H1 (cell line): Measurements from ENCODE around the gene MTCL3.

Source experiments
- CTCF ChIA-PET: fragments of 300-600 bp; sonication (Branson Sonifier 250); formaldehyde crosslinking; loops from one replicate; lab custom pipeline; 2021; ENCODE audit not compliant: partially characterized antibody; lab: Charles Lee
- POLR2A ChIA-PET: fragments of 300-600 bp; sonication (Branson Sonifier 250); formaldehyde crosslinking; loops from one replicate; lab custom pipeline; 2021; ENCODE audit warnings: inconsistent platforms; ENCODE audit not compliant: partially characterized antibody; lab: Charles Lee
- DNase-seq, 2 experiments: peaks; one replicate each; pipeline versions ENCODE4 v3.0.0 to v3.0.0-alpha.2; 2010 to 2022; ENCODE audit warnings: low spot score in 2 of 2, low read depth in 1 of 2, mixed read lengths in 1 of 2
- FAIRE-seq: peaks from 2 replicates; lab custom pipeline; 2011; peaks lifted over from hg19 to GRCh38; lab: Jason Lieb, UNC
- H2AFZ ChIP-seq: 2 replicates; pipeline ENCODE4 v1.8.1; 2012; ENCODE audit warnings: low read length, inconsistent platforms
- H2AK5ac ChIP-seq: 2 replicates; pipeline ENCODE4 v1.6.1; 2013; ENCODE audit warnings: low read depth, low read length
- H2BK120ac ChIP-seq: replicated peaks from 2 replicates; pipeline ENCODE3; 2013; ENCODE audit warnings: low read depth, low read length, inconsistent platforms
- H2BK12ac ChIP-seq: 2 replicates; pipeline ENCODE4 v1.6.1; 2013; ENCODE audit warnings: low read depth, low read length
- H2BK15ac ChIP-seq: 2 replicates; pipeline ENCODE4 v1.6.1; 2013; ENCODE audit warnings: low read length
- H2BK20ac ChIP-seq: 2 replicates; pipeline ENCODE4 v1.6.1; 2013; ENCODE audit warnings: low read length
- H2BK5ac ChIP-seq: 2 replicates; pipeline ENCODE4 v1.6.1; 2013; ENCODE audit warnings: low read depth, low read length
- H3K14ac ChIP-seq: 2 replicates; pipeline ENCODE4 v1.6.1; 2013; ENCODE audit warnings: inconsistent platforms; ENCODE audit not compliant: insufficient read length
- H3K18ac ChIP-seq: 2 replicates; pipeline ENCODE4 v1.6.1; 2013; ENCODE audit warnings: low read length; ENCODE audit errors: extremely low read depth
- H3K23ac ChIP-seq: 2 replicates; pipeline ENCODE4 v1.6.1; 2013; ENCODE audit warnings: inconsistent platforms; ENCODE audit not compliant: insufficient read length
- H3K23me2 ChIP-seq: 2 replicates; pipeline ENCODE4 v1.6.1; 2013; ENCODE audit warnings: low read depth, low read length
- H3K27ac ChIP-seq: 2 replicates; pipeline ENCODE4 v1.6.1; 2011; ENCODE audit warnings: low read depth, low read length, inconsistent platforms
- H3K27me3 ChIP-seq, 4 experiments: replicated peaks in 1 of 4; 1 replicate in 1 of 4; 2 replicates in 3 of 4; pipeline versions ENCODE4 v1.6.1 to v1.8.1; 2011 to 2013; ENCODE audit warnings: low read length in 3 of 4, mild to moderate bottlenecking in 3 of 4, inconsistent platforms in 2 of 4, mixed read lengths in 2 of 4, moderate library complexity in 1 of 4; ENCODE audit not compliant: control insufficient read depth in 3 of 4, insufficient read depth in 3 of 4; ENCODE audit errors: extremely low read depth in 1 of 4
- H3K36me3 ChIP-seq, 4 experiments: 2 replicates each; pipeline versions ENCODE4 v1.6.1 to v1.8.1; 2011 to 2013; ENCODE audit warnings: mild to moderate bottlenecking in 4 of 4, low read length in 3 of 4, moderate library complexity in 2 of 4, control low read depth in 1 of 4, inconsistent platforms in 1 of 4; ENCODE audit not compliant: insufficient read depth in 4 of 4, control insufficient read depth in 2 of 4
- H3K4ac ChIP-seq: replicated peaks from 2 replicates; pipeline ENCODE3; 2013; ENCODE audit warnings: low read length, low read depth, mixed read lengths, inconsistent platforms; ENCODE audit not compliant: insufficient read length
- H3K4me1 ChIP-seq, 4 experiments: replicated peaks in 1 of 4; 1 replicate in 1 of 4; 2 replicates in 3 of 4; pipeline versions ENCODE4 v1.6.1 to v1.8.1; 2011 to 2013; ENCODE audit warnings: low read length in 3 of 4, inconsistent platforms in 2 of 4, mixed read lengths in 1 of 4; ENCODE audit not compliant: insufficient read depth in 4 of 4, control insufficient read depth in 3 of 4
- H3K4me2 ChIP-seq, 2 experiments: 2 replicates each; pipeline versions ENCODE4 v1.6.1 to v1.8.1; 2011 to 2013; ENCODE audit warnings: low read depth in 2 of 2, low read length in 2 of 2, control low read depth in 1 of 2, inconsistent platforms in 1 of 2, mild to moderate bottlenecking in 1 of 2; ENCODE audit not compliant: insufficient read depth in 1 of 2
- H3K4me3 ChIP-seq, 4 experiments: fragments of 200-600, 300-600 bp in 1 of 4; sonication (generic), shearing (Covaris generic), sonication (Bioruptor Twin) in 1 of 4; 2 replicates each; pipeline versions ENCODE4 v1.5.1 to v1.8.1; 2011 to 2016; ENCODE audit warnings: low read length in 4 of 4, low read depth in 3 of 4, control low read depth in 2 of 4, inconsistent platforms in 2 of 4, mild to moderate bottlenecking in 2 of 4, mixed read lengths in 1 of 4, moderate library complexity in 1 of 4; ENCODE audit not compliant: insufficient read depth in 2 of 4; ENCODE audit errors: extremely low read depth in 1 of 4
- H3K56ac ChIP-seq: replicated peaks from 2 replicates; pipeline ENCODE3; 2013; ENCODE audit warnings: low read depth, mild to moderate bottlenecking, mixed read lengths, low read length, inconsistent platforms; ENCODE audit not compliant: insufficient read length
- H3K79me1 ChIP-seq: 2 replicates; pipeline ENCODE4 v1.6.1; 2013; ENCODE audit warnings: low read depth, low read length, control low read depth
- H3K79me2 ChIP-seq, 2 experiments: 2 replicates each; pipeline versions ENCODE4 v1.6.1 to v1.8.1; 2012 to 2013; ENCODE audit warnings: low read length in 2 of 2, mild to moderate bottlenecking in 2 of 2, inconsistent platforms in 1 of 2; ENCODE audit not compliant: insufficient read depth in 2 of 2, control insufficient read depth in 1 of 2
- H3K9ac ChIP-seq, 4 experiments: replicated peaks in 1 of 4; 1 replicate in 1 of 4; 2 replicates in 3 of 4; pipeline versions ENCODE4 v1.6.1 to v1.8.1; 2011 to 2013; ENCODE audit warnings: low read depth in 3 of 4, low read length in 3 of 4, control low read depth in 2 of 4, mild to moderate bottlenecking in 2 of 4, moderate library complexity in 2 of 4, inconsistent platforms in 1 of 4; ENCODE audit errors: extremely low read depth in 1 of 4
- H3K9me3 ChIP-seq, 2 experiments: 2 replicates each; pipeline versions ENCODE4 v1.6.1 to v1.8.1; 2012 to 2013; ENCODE audit warnings: mild to moderate bottlenecking in 2 of 2, moderate library complexity in 2 of 2, control low read depth in 1 of 2, inconsistent platforms in 1 of 2, low read depth in 1 of 2, low read length in 1 of 2, mixed read lengths in 1 of 2; ENCODE audit not compliant: insufficient read depth in 2 of 2
- H4K20me1 ChIP-seq, 2 experiments: replicated peaks in 1 of 2; 2 replicates each; pipeline versions ENCODE3 to v1.8.1; 2011 to 2013; ENCODE audit warnings: inconsistent platforms in 2 of 2, low read length in 2 of 2, mild to moderate bottlenecking in 1 of 2; ENCODE audit not compliant: insufficient read depth in 2 of 2, control insufficient read depth in 1 of 2
- H4K5ac ChIP-seq: 2 replicates; pipeline ENCODE4 v1.6.1; 2013; ENCODE audit warnings: low read length, low read depth, mixed read lengths, inconsistent platforms; ENCODE audit not compliant: insufficient read length
- H4K8ac ChIP-seq: 2 replicates; pipeline ENCODE4 v1.8.0; 2013; ENCODE audit warnings: mild to moderate bottlenecking, moderate library complexity, low read length, inconsistent platforms; ENCODE audit not compliant: insufficient read depth; ENCODE audit errors: extremely low read depth
- H4K91ac ChIP-seq: replicated peaks from 2 replicates; pipeline ENCODE3; 2013; ENCODE audit warnings: low read length, mixed read lengths, inconsistent platforms; ENCODE audit not compliant: insufficient read length
- KDM5A ChIP-seq: fragments of 200-600 bp; IDR thresholded peaks from 2 replicates; pipeline ENCODE4 v1.7.1; 2012; ENCODE audit warnings: mild to moderate bottlenecking, low read length, inconsistent platforms, mixed read lengths
- PHF8 ChIP-seq: fragments of 200-600 bp; sonication (generic); conservative IDR thresholded peaks from 2 replicates; pipeline ENCODE4 v1.7.1; 2012; ENCODE audit warnings: low read depth, mild to moderate bottlenecking, inconsistent platforms, low read length, moderate library complexity
- POLR2A ChIP-seq, 2 experiments: IDR thresholded peaks; 1 replicate in 1 of 2; 2 replicates in 1 of 2; pipeline ENCODE4 v1.6.1; 2011; ENCODE audit warnings: low read depth in 2 of 2, low read length in 2 of 2, mild to moderate bottlenecking in 2 of 2; ENCODE audit errors: control extremely low read depth in 1 of 2
- POU5F1 ChIP-seq: IDR thresholded peaks from 2 replicates; pipeline ENCODE4 v1.6.1; 2011; ENCODE audit warnings: low read depth, mild to moderate bottlenecking, low read length, moderate library complexity
- SRF ChIP-seq: IDR thresholded peaks from 2 replicates; pipeline ENCODE4 v1.6.1; 2011; ENCODE audit warnings: mild to moderate bottlenecking, low read depth, low read length, moderate library complexity
- TBP ChIP-seq: IDR thresholded peaks from 2 replicates; pipeline ENCODE4 v1.6.1; 2011; ENCODE audit warnings: low read depth, low read length, improper control_type of control experiment
- TCF12 ChIP-seq: IDR thresholded peaks from 2 replicates; pipeline ENCODE4 v1.6.1; 2011; ENCODE audit warnings: low read depth, mild to moderate bottlenecking, low read length
- WGBS, 2 experiments: shearing (Covaris generic) in 1 of 2; methylation state at CpG; one replicate each; pipeline versions ENCODE4 v1.1.6 to v1.1.7; 2013 to 2015; ENCODE audit warnings: low lambda C conversion rate in 2 of 2, mixed read lengths in 2 of 2, inconsistent platforms in 1 of 2, low coverage in 1 of 2, missing lambda C conversion rate in 1 of 2; ENCODE audit not compliant: insufficient replicate concordance in 2 of 2, insufficient coverage in 1 of 2, insufficient read length in 1 of 2; ENCODE audit errors: extremely low coverage in 1 of 2, missing lambda C conversion rate in 1 of 2; 5-methylcytosine and 5-hydroxymethylcytosine counted together
- TF ChIP-seq, protein P1 (sequence below), 3 experiments: IDR thresholded peaks; 1 replicate in 2 of 3; 2 replicates in 1 of 3; pipeline versions ENCODE4 v1.5.1 to v1.6.1; 2011; ENCODE audit warnings: low read length in 3 of 3, mild to moderate bottlenecking in 3 of 3, inconsistent platforms in 2 of 3, low read depth in 1 of 3, moderate library complexity in 1 of 3; ENCODE audit not compliant: insufficient read depth in 1 of 3; ENCODE audit errors: control extremely low read depth in 1 of 3
- TF ChIP-seq, protein P2 (sequence below): IDR thresholded peaks from 2 replicates; pipeline ENCODE4 v1.6.1; 2012; ENCODE audit warnings: low read length, inconsistent platforms

MTCL3 gene

DNA sequence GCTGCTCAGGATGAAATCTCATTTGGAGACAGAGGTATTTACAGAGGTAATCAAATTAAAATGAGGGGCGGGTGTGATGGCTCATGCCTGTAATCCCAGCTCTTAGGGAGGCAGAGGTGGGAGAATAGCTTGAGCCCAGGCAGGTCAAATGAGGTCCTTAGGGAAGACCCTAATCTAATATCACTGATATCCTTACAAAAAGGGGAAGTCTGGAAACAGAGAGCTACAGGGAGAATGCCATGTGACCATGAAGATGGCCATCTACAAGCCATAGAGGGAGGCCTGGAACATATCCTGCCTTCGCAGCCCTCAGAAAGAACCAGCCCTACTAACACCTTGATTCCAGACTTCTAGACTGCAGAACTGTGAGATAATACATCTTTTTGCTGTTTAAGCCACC is 8.3 kb downstream of the MTCL3 start:
- Histone ChIP-seq H2BK12ac (no peak overlapping the region), H2AK5ac (no peak overlapping the region), H3K4me3 (no peak overlapping the region), H3K23ac (no peak overlapping the region), H2BK15ac (no peak overlapping the region), H2BK120ac (no peak overlapping the region), H4K8ac (no peak overlapping the region), H3K9me3 (no peaks in the 10 kb centered on the region), H3K4me2 (no peak overlapping the region), H4K20me1 (peaks cover 5 to 11% of the 10 kb centered on the region in 2 experiments), H3K27me3 (peaks cover 0 to 13% (median 11%) of the 10 kb centered on the region in 4 experiments; a peak in 5 of 7 replicates), H4K91ac (no peak overlapping the region), H2BK5ac (no peak overlapping the region), H3K4ac (no peak overlapping the region), H3K18ac (no peak overlapping the region), H3K56ac (no peak overlapping the region), H4K5ac (no peak overlapping the region), H3K27ac (no peak overlapping the region), H3K23me2 (peaks cover 10% of the 10 kb centered on the region; the same call in 1 of the 2 replicates), H3K79me2 (no peaks in the 10 kb centered on the region; a peak in 1 of 4 replicates), H3K9ac (no peak overlapping the region), H2BK20ac (no peak overlapping the region), H3K4me1 (peaks cover 0 to 5% (median 1%) of the 10 kb centered on the region in 4 experiments; a peak in 3 of 7 replicates), H3K14ac (no peak overlapping the region), H3K36me3 (peaks cover 0 to 43% (median 9%) of the 10 kb centered on the region in 4 experiments; a peak in 5 of 8 replicates), H3K79me1 (no peaks in the 10 kb centered on the region), H2AFZ (no peak overlapping the region)
- CTCF ChIA-PET, result interaction anchor here (0.7 to 11.2 kb wide), 3 partner anchors 12 to 176 kb away, joined by 3 to 221 read pairs (median 4); partner anchors contain the start of gene KIAA0408
- DNase-seq (no peak), FAIRE-seq (no peak)
- POLR2A ChIA-PET, result interaction anchor here (0.7 to 1.4 kb wide), 2 partner anchors 9 to 16 kb away, joined by 3 to 5 read pairs; no protein-coding TSS in a partner anchor
- TF ChIP-seq TBP (no peak), SRF (no peak), PHF8 (no peak), TCF12 (no peak), POLR2A (IDR thresholded peaks at IDR 0.05; ENCODE audit: control extremely low read depth in 1 of 2, low read depth in 2 of 2, low read length in 2 of 2) (no peak), KDM5A (no peak), POU5F1 (no peak)
- TF ChIP-seq, protein P1, sequence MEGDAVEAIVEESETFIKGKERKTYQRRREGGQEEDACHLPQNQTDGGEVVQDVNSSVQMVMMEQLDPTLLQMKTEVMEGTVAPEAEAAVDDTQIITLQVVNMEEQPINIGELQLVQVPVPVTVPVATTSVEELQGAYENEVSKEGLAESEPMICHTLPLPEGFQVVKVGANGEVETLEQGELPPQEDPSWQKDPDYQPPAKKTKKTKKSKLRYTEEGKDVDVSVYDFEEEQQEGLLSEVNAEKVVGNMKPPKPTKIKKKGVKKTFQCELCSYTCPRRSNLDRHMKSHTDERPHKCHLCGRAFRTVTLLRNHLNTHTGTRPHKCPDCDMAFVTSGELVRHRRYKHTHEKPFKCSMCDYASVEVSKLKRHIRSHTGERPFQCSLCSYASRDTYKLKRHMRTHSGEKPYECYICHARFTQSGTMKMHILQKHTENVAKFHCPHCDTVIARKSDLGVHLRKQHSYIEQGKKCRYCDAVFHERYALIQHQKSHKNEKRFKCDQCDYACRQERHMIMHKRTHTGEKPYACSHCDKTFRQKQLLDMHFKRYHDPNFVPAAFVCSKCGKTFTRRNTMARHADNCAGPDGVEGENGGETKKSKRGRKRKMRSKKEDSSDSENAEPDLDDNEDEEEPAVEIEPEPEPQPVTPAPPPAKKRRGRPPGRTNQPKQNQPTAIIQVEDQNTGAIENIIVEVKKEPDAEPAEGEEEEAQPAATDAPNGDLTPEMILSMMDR (IDR thresholded peaks at IDR 0.05; ENCODE audit: control extremely low read depth in 1 of 3, insufficient read depth in 1 of 3, low read depth in 1 of 3, low read length in 3 of 3), result no peak
- TF ChIP-seq, protein P2, sequence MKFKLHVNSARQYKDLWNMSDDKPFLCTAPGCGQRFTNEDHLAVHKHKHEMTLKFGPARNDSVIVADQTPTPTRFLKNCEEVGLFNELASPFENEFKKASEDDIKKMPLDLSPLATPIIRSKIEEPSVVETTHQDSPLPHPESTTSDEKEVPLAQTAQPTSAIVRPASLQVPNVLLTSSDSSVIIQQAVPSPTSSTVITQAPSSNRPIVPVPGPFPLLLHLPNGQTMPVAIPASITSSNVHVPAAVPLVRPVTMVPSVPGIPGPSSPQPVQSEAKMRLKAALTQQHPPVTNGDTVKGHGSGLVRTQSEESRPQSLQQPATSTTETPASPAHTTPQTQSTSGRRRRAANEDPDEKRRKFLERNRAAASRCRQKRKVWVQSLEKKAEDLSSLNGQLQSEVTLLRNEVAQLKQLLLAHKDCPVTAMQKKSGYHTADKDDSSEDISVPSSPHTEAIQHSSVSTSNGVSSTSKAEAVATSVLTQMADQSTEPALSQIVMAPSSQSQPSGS, result no peak
- WGBS, 2 experiments, result 85% methylated on average over 2 of the region's 2 CpGs; no CpG with 5 or more reads in 1 of the 2 experiments
